ENCODE measurements around the gene EXD3. TPM values are rescaled to one million over a fixed set of nuclear protein-coding genes. Genes with fewer than 3 reads are reported as not detected.

EXD3 gene
- total RNA-seq, 1 donor from 2014 or later, result 7.6 TPM

DNA sequence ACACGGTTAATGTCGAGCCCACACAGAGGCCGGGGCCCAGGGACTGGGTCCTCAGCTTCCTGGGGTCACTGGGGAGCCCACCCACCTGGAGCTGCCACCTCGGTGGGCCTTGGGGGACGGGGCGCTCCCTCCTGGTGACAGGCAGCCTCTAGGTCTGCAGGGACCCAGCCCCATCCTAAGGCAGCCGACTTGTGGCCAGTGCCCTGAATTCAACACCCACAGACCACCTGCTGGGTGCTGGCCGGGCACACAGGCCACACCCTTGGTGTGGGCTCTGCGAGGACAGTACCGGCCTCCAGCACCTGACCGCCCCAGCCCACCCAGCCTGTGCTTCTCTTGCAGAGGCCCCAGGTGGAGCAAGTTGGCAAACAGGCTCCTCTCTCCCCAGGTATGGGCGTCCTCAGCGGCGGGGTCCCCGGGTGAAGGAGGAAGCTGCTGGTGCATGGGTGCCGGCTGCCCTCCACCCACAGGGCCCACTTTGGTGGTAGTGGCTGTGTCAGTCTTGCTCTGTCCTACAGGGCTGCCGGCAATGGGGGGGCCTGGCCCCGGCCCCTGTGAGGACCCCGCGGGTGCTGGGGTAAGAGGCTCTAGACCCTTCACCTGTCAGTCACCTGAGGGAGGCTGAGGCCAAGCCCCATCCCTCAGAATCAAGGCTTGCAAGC lies 9.9 kb upstream of the EXD3 start:
- no peak for DNase-seq

DNA sequence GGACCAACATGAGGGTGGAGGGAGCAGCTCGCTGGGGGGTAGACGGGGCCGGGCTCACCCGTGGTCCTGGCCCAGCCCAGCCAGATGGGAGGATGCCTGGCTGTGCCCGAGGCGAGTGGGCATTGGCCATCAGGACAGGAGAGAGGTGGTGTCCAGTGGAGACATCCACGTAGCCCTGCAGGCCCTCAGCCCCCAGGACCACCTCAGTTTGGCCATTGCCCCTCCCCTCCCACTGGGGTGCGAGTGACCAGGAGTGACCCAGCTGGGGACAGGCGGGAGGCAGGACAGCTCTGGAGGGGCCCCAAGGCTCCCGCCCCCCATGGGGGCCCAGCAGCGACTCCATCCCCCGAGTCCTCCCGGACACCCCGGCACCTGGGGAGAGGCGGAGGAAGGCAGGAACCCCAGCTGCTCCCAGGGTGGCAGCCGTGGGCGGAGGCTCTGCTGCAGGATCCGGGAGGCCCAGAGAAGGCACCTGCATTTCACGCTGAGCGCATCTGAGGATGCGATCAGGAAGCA lies 8.5 kb upstream of the EXD3 start:
- DNase-seq, result no peak

DNA sequence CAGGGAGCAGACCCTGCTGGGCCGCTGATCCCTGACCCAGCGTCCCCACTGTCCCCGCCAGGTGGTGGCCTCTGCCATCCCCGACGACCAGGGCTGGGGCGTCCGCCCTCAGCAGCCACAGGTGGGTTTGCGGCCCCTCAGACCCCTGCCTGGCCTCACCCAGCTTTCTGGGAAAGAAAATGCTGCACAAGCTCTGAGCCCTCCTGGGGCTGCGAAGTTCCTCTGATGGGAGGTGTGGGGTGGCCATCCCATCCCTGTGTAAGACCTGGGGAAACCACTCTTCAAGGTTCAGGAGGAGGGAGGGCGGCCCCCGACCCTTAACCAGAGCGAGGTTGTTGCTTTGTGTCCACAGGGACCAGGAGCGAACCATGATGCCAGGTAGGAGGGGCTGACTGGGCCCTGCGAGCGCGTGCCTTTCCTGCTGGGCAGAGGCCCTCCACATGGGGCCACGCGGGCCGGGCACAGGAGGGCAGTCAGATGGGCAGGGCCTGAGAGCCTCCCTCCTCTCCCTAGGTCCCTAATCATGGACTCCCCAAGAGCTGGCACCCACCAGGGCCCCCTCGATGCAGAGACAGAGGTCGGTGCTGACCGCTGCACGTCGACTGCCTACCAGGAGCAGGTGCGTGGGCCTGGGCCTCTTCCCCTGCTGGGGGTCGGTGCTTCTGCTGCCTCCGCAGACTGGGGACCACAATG lies 7.9 kb upstream of the EXD3 start:
- no peak for DNase-seq

DNA sequence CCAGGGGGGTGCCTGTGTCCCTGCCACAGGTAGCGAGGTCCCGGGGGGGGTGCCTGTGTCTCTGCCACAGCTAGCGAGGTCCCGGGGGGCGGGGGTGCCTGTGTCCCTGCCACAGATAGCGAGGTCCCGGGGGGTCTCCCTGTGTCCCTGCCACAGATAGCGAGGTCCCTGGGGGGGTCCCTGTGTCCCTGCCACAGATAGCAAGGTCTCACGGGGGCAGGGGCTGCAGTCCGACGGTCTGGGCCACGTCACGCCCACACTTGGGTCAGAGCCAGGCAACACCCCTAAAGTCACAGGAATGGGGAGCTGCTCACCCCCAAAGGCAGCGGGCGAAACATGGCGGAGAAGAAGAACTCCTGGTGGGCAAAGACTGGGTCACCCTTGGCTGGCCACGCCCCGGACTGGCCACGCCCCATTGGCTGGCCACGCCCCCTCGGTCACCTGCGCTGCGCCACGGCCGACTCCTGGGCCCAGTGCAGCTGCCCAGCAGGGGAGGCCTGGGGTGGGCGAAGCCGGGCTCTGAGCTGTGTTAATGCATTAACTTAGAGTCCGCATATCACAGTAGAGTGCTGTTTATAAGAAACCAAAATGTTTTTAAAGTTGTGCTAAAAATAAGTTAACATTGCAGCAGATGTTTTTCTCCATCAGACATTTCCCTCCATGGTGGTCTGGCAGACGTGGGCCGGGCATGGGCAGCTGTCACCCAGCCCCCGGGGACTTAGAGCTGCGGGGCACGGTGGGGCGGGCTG lies 7.2 kb upstream of the EXD3 start:
- no peak for DNase-seq

DNA sequence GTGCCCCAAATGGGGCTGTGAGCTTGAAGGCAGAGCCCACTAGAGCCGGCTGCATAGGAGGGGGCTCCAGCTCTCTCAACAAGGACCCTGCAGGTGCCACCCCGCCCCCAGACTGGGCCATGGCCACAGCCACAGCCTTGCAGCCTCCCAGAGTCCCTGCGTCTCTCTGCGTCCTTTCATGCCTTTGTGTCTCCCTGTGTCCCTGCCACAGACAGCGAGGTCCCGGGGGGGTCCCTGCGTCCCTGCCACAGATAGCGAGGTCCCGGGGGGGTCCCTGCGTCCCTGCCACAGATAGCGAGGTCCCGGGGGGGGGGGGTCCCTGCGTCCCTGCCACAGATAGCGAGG lies 6.6 kb upstream of the EXD3 start:
- DNase-seq, result no peak

DNA sequence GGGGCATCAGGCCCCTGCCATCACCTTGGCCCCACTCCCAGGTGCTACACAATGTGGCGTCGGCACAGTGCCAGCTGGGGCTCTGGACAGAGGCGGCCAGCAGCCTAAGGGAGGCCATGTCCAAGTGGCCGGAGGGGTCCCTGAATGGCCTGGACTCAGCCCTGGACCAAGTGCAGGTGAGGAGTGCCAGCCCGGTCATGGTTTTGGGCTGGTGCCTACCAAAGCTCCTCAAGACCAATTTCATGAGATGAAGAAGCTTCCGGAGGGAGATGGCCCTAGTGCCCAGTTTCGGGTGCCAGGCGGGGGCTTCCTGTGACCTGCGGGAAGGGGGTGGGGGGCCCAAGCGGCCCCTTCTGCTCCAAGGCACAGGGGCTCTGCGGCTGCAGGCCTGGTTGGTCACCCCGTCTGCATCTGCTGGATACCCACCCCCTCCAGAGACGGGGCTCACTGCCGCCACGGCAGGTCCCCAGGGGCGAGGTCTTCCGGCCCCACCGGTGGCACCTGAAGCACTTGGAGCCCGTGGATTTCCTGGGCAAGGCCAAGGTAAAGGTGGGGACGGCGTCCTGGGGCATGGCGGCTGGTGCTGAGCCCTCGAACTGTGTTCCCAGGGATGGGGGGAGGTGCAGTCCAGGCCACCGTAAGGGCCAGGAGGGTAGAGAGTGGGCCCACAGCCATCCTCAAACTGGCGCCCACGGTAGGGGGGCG lies 6.0 kb upstream of the EXD3 start:
- DNase-seq, result no peak

- no peak for DNase-seq
Observed at GRCh38 chr9:137428311-137428630, 5.3 kb upstream of the EXD3 start.

- DNase-seq, result no peak
Observed at GRCh38 chr9:137427454-137428310, 4.7 kb upstream of the EXD3 start.

DNA sequence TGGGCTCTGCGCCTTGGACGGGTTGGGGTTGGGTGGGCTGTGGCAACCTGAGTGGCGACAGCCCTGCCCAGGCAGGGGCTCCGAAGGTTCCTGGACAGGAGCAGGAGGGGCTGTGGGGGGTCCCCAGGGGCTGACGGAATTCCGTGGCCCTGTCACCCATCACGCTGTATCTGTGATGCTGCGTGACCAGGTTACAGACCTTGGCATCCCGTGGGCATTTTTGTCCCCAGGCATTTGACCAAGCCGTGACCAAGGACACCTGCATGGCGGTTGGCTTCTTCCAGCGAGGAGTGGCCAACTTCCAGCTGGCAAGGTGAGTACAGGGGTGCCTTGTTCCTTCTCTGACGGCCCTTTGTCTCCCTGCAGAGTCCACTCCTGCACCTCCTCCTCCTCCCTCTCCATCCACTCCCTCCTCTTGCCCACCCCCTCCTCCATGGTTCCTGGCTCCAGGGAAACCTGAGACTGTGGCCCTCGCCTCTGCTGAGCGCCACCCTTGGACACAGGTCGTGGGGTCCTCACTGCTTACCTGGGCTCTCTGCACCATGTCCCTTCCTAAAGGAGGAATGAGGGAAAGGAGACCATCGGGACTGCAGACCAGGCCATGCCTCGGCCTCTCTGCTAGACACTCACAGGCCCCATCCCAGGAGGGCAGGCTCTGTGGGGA lies 3.2 kb upstream of the EXD3 start:
- DNase-seq, result no peak

DNA sequence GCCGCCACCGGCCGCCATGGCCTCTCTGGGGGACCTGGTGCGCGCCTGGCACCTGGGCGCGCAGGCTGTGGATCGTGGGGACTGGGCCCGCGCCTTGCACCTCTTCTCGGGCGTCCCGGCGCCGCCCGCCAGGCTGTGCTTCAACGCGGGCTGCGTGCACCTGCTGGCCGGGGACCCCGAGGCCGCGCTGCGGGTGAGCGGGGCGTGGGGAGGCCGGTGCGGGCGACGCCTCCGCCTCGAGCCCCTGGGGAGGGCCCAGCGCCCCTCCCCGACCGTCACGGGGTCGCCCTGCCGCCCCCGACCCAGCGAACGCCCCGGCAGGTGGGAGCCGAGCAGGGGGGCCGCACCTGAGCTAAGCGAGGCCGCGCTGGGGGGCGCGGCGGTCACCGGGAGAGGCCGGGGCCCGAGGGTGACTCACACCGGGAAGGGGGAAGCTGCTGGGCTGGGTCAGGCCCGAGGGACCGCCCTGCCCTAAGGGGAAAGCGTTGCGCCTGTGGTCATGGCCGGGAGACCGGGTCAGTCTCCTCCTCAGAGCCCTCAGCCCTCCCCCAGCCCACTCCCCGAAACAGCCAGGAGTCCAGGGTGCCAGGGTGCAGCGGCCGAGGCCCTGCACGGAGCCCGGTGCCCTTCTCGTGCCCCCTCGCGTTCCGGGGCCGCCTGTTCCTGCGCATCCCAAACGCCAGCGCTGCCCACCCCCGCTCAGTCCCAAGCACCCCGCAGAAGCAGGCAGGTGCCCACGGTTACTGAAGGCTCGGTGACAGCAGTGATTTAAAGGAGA lies 741 bp upstream of the EXD3 start:
- DNase-seq, result no peak

GRCh38 chr9:137421838-137422603 lies 941 bp downstream of the EXD3 start:
- no peak for DNase-seq

DNA sequence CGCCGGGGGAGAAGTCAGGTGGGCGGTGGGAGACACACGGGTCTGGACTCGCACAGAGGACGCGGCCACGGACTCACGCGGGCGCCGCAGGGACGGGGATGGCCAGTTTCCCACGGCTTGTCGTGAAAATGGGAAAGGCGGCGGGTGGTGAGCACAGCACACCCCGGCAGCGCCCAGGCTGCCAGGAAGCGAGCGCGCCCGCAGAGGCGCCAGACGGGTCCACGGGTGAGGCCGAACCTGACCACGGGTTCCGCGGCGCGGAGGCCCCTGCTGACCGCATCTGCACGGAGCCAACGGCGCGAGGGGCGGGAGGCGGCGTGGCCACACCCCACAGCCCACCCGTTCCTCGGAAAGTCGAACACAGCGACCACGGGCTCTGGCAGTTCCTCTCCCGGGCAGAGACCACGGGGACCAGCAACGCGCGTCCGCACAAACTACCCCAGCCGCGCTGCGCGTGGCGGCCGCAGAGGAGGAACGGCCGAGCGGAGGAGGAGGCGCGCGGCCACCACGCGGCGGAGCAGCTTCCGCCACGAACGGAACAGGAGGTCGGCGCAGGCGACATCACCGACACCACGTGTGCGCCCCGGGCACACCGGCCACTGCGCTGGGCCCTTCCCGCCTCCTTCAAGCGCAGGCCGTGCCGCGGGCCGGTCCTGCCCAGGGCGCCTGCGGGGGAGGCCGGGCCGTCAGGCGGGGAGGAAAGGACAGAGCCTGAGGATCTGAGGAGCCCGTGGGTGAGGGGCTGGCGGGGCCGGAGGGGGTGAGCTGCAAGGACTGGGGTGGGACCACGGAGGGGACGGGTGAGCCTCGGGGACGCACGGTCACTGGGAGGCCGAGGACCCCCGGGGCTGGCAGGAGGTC lies 5.6 kb downstream of the EXD3 start:
- no peak for DNase-seq

GRCh38 chr9:137416563-137417151 lies 6.3 kb downstream of the EXD3 start:
- DNase-seq, result no peak

DNA sequence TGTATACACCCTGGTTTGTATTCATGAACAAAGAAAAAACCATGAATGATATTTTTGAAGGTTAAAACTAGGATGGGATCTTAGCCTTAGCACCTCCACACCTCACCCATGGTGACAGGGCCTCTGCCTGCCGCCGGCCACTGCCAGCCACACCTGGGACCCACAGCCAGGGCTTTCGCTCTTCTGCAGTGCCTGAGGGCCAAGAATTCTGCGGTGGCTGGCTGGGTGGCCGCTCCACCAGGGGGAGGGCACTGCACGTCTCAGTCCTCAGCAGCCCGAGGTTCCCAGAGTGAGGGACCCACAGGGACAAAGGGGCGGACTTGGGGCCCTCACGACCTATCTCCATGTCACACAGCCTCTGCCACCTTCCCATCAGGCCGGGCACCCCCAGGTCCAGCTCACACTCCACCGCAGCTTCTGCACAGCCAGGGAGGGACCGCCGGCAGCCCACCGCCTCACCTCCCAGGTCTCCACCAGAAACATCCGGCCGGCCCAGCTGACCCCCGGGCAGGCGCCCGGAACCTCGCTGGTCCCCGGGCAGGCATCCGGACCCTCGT lies 6.9 kb downstream of the EXD3 start:
- DNase-seq, result no peak

GRCh38 chr9:137415451-137415850 lies 7.5 kb downstream of the EXD3 start:
- DNase-seq, result no peak

GRCh38 chr9:137412431-137412830 lies 10.5 kb downstream of the EXD3 start:
- DNase-seq, result no peak

GRCh38 chr9:137411645-137412380 lies 11.1 kb downstream of the EXD3 start:
- no peak for DNase-seq
